T1000 (cell line): ENCODE data around the gene SGF29.
"Not testable (repeated sequence)": the region's sequence is repeated elsewhere in the genome, so short reads cannot be mapped to it uniquely, and the experiment has no call there.

Experiments used
- DNase-seq: peaks from one replicate; lab custom pipeline; 2025; ENCODE audit warnings: mixed read lengths; lab: John Stamatoyannopoulos, UW

Gene SGF29

GRCh38 chr16:28612359-28613280 is 58.9 kb downstream of the SGF29 start:
- DNase-seq = not testable (repeated sequence)

GRCh38 chr16:28613912-28614311 is 60.2 kb downstream of the SGF29 start:
- not testable (repeated sequence) for DNase-seq

- DNase-seq = not testable (repeated sequence)
These were observed 60.8 kb downstream of the SGF29 start for GRCh38 chr16:28614561-28614960.

- DNase-seq = peak; percentile 10
These were observed 61.9 kb downstream of the SGF29 start for GRCh38 chr16:28615486-28616223.

GRCh38 chr16:28616224-28616577 is 62.5 kb downstream of the SGF29 start:
- not testable (repeated sequence) for DNase-seq

GRCh38 chr16:28616636-28617035 is 62.9 kb downstream of the SGF29 start:
- no peak for DNase-seq

- no peak for DNase-seq
These were observed 64.2 kb downstream of the SGF29 start for GRCh38 chr16:28617874-28618273.

GRCh38 chr16:28620316-28620715 is 66.6 kb downstream of the SGF29 start:
- not testable (repeated sequence) for DNase-seq

GRCh38 chr16:28621481-28622155 is 67.9 kb downstream of the SGF29 start:
- no peak for DNase-seq

GRCh38 chr16:28622532-28623171 is 68.9 kb downstream of the SGF29 start:
- not testable (repeated sequence) for DNase-seq

- no peak for DNase-seq
These were observed 69.5 kb downstream of the SGF29 start for GRCh38 chr16:28623172-28623711.

- DNase-seq = not testable (repeated sequence)
These were observed 77.2 kb downstream of the SGF29 start for GRCh38 chr16:28630905-28631304.

GRCh38 chr16:28636093-28636823 is 82.5 kb downstream of the SGF29 start:
- not testable (repeated sequence) for DNase-seq

- DNase-seq = not testable (repeated sequence)
These were observed 84.0 kb downstream of the SGF29 start, which contains the start of gene NPIPB8 for GRCh38 chr16:28637765-28638164. TSS of gene NPIPB8 (plus strand) at chr16:28638065. CDS start at chr16:28638361, 296 bp downstream.

- not testable (repeated sequence) for DNase-seq
These were observed 84.6 kb downstream of the SGF29 start for GRCh38 chr16:28638359-28638758.

- DNase-seq = not testable (repeated sequence)
These were observed 86.2 kb downstream of the SGF29 start for GRCh38 chr16:28639959-28640358.
